Stimulated activated CD4-positive, alpha-beta T cell treated with anti-CD3 and anti-CD28 coated beads, Interleukin-1b, Interleukin-23, amount 100 ng/mL, for 4 hours (primary cell): ENCODE measurements around the gene C4orf36.

Source experiments
- DNase-seq, 2 donors: peaks; one replicate each; pipeline ENCODE4 v3.0.0-alpha.2; 2020; ENCODE audit warnings: low read depth in 2 of 2

Gene C4orf36

GRCh38 chr4:86891762-86892635, at the start of gene C4orf36:
Gene C4orf36 (minus strand): TSS chr4:86892422. CDS start chr4:86891520, 902 bp downstream.
- DNase-seq = peak in 1 of 2 donors; percentile 24

GRCh38 chr4:86940920-86941460, 48.8 kb upstream of the C4orf36 start:
- no peak for DNase-seq

- no peak for DNase-seq
These were observed 47.7 kb upstream of the C4orf36 start for GRCh38 chr4:86939729-86940575.

- DNase-seq = no peak
These were observed 46.7 kb upstream of the C4orf36 start for GRCh38 chr4:86938771-86939520.

- DNase-seq = peak; percentile 60 to 67
These were observed 43.9 kb upstream of the C4orf36 start for GRCh38 chr4:86935853-86936733.

- DNase-seq = peak in 1 of 2 donors; percentile 20
These were observed 43.3 kb upstream of the C4orf36 start for GRCh38 chr4:86935566-86935852.

GRCh38 chr4:86934771-86935565, 42.7 kb upstream of the C4orf36 start, which contains the start of gene AFF1:
Gene AFF1 (plus strand): TSS chr4:86935011. CDS start chr4:86948534, 13,523 bp downstream.
- peak; percentile 76 to 78 for DNase-seq

GRCh38 chr4:86934147-86934770, 42.0 kb upstream of the C4orf36 start:
- no peak for DNase-seq

GRCh38 chr4:86928400-86929255, 36.4 kb upstream of the C4orf36 start:
- no peak for DNase-seq

GRCh38 chr4:86927843-86928395, 35.7 kb upstream of the C4orf36 start:
- no peak for DNase-seq

GRCh38 chr4:86926435-86927086, 34.3 kb upstream of the C4orf36 start:
- no peak for DNase-seq

- no peak for DNase-seq
These were observed 32.6 kb upstream of the C4orf36 start for GRCh38 chr4:86924811-86925210.

- no peak for DNase-seq
These were observed 29.5 kb upstream of the C4orf36 start for GRCh38 chr4:86921608-86922252.

GRCh38 chr4:86919561-86920223, 27.5 kb upstream of the C4orf36 start:
- DNase-seq = no peak

- no peak for DNase-seq
These were observed 26.4 kb upstream of the C4orf36 start for GRCh38 chr4:86918539-86919072.
